Anterior cingulate cortex (tissue), 58 donors: ENCODE results near the gene MFRP.
A peak's percentile ranks its signal among the peaks of the same experiment; 100 is the strongest.
"Not testable (repeated sequence)": the region's sequence is repeated elsewhere in the genome, so short reads cannot be mapped to it uniquely, and the experiment has no call there.

Experiments used
- DNase-seq, 58 donors: peaks; one replicate each; lab custom pipeline; 2025; lab: John Stamatoyannopoulos, UW

Gene MFRP

GRCh38 chr11:119346605-119347004, at the start of gene MFRP:
Gene MFRP, minus strand, starts transcription at chr11:119346705. Its CDS starts 192 bp downstream, at chr11:119346513.
- DNase-seq: no peak

GRCh38 chr11:119391275-119391674, 44.8 kb upstream of the MFRP start:
- DNase-seq: no peak

DNA sequence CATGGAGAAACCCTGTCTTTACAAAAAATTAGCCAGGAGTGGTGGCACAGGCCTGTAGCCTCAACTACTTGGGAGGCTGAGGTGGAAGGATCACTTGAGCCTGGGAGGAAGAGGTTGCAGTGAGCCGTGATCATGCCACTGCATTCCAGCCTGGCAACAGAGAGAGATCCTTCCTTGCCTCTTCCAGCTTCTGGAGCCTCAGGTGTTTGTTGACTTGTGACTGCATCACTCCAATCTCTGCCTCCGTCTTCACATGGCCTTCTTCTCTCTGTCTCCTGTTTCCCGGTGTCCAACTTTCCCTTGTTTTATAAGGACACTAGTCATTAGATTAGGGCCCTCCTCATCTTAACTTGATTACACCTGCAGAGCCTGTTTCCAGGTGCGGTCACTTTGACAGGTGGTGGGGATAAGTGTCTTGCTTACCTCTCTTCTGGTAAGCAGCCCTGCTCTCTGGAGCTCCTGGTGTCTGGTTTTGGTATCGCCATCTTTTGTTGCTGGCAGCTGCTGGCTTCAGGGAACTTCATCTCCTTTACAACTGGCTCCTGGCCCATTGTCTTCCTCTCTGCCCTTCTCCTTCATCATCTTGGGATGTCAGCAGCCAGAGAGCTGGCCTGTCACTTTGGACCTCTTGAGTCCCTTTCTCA, 43.2 kb upstream of the MFRP start:
- no peak for DNase-seq

- DNase-seq: no peak
Observed at GRCh38 chr11:119388103-119388502, 41.6 kb upstream of the MFRP start.

GRCh38 chr11:119384332-119384731, 37.8 kb upstream of the MFRP start:
- DNase-seq: no peak

DNA sequence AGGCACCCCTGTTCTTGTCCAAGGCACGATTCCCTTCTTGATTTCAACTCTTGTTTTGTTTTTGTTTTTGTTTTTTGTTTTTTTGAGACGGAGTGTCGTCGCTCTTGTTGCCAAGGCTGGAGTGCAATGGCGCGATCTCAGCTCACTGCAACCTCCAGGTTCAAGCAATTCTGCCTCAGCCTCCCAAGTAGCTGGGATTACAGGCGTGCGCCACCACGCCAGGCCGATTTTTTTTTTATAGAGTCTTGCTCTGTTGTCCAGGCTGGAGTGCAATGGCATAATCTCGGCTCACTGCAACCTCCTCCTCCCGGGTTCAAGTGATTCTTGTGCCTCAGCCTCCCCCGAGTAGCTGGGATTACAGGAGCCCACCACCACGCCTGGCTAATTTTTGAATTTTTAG, 36.0 kb upstream of the MFRP start:
- DNase-seq: not testable (repeated sequence)

- DNase-seq: no peak
Observed at GRCh38 chr11:119382101-119382500, 35.6 kb upstream of the MFRP start.

DNA sequence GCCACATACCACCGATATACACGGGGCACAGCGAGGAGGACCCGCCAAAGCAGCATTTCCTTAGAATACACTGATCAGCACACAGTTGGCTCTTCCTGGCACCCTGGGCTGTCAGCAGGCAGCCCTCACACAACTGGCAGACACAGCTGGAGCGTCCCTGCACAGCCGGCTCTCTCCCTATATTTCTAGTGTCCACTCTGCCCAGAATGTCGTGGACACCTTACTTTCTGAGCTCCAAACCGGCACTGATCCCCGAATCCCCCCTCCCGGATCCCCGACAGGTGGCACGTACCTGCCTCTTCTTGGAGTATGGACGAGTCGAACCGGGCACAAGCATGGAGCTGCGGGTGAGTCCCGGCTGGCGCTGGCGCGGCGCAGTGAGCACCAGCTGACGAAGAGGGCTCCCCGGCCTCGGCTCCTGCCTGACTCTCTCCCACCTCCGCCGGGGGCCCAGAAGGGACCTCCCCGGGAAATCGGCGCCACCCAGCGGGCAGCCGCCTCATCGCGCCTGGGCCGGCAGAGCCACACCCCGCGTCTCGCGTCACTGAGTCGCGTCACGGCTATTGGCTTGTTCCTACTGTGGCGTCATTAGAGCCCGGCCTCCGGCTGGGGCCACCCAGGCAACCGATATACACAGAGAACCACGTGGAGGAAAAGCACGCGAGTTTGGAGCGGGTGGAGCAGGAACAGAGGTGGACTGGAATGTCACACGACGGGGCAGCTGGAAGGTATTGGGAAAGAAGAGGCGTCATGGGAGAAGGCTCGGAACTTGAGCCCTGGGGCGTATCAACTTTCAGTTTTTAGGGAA, 34.9 kb upstream of the MFRP start, which contains the start of gene USP2:
Gene USP2 (minus strand): TSS at position 510 of the 808 bp plus-strand sequence. CDS start 8,210 bp downstream, outside the sequence.
- DNase-seq: peak in 56 of 58 donors; percentile 85 to 99 (median 97)

DNA sequence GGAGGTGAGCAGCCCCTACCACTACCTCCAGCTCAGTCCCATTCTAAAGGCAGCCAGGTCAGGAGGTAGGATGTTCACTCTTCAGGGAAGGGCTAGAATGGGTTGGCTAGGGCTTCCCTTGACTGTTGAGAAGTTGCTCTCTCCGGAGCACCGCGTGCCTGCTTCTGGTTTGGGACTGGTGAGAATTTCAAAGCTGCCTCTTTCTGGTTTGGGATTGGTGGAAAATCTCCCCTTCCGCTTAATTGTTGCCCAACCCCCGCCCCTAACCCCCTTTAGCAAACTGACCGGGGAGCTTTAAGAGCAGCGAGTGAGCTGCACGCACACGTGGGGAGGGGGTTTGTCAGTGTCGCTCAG, 34.3 kb upstream of the MFRP start:
- peak in 3 of 58 donors; percentile 23 to 45 (median 33) for DNase-seq

DNA sequence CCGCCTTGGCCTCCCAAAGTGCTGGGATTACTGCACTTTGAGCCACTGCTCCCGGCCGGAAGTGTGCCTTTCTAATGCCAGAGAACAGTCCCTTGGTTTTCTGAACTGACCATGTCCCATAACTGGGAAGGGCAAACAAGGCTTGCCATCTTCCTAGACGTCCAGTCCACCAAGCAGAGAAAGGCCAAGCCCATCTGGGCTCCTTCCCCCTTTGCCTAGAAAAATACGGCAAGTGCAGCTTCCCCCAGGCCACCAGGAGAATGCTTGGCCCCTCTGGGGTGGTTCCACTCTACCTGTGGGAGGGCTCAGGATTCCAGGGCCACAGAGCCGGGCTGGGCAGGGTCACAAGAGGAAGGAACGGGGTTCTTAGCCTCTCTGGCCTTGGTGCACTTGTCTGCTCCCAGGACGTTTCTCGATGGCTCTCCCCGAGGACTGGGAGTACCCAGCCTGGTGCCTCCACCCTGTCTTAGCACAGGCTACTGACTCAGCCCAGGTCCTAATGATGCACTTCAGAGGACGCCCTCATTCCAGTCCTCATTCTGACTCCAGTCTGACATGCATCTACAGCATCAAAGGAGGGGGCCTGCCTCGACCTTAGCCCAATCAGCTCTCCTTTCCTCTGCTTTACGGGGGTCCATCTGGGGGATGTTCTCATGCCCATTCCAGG, 33.8 kb upstream of the MFRP start:
- no peak for DNase-seq

DNA sequence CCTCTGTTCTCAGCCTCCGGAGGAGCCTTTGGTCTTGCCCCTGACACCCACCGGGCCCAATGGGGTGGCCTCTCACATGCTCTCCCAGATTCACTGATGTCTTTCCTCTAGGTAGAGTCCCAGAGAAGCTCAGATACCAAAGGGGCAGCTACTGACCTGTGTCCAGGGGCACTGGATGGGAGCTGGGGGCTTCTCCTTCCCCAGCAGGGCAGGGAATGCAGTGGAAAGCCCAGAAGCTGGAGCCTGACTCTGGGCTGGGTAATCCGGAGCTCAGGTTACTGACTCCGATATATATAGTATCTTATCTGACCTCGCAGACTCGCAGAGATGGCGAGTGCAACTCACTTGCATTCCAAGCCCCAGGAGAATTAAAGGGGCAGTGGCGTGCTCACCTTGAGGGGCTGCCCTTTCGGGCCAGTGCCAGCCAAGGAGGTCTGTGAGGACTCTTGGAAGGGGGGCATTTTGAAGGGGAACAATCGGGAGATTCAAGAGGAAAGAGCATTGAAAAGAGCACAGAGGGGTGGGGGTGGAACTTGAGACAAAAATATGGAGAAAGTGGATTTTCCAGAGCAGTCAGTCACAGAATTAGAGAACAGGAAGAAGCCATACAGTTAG, 32.5 kb upstream of the MFRP start:
- DNase-seq: no peak

- no peak for DNase-seq
Observed at GRCh38 chr11:119377961-119378667, 31.6 kb upstream of the MFRP start.

GRCh38 chr11:119377112-119377901, 30.8 kb upstream of the MFRP start:
- DNase-seq: no peak

GRCh38 chr11:119376197-119376847, 29.8 kb upstream of the MFRP start:
- DNase-seq: peak in 54 of 58 donors; percentile 65 to 98 (median 90)

DNA sequence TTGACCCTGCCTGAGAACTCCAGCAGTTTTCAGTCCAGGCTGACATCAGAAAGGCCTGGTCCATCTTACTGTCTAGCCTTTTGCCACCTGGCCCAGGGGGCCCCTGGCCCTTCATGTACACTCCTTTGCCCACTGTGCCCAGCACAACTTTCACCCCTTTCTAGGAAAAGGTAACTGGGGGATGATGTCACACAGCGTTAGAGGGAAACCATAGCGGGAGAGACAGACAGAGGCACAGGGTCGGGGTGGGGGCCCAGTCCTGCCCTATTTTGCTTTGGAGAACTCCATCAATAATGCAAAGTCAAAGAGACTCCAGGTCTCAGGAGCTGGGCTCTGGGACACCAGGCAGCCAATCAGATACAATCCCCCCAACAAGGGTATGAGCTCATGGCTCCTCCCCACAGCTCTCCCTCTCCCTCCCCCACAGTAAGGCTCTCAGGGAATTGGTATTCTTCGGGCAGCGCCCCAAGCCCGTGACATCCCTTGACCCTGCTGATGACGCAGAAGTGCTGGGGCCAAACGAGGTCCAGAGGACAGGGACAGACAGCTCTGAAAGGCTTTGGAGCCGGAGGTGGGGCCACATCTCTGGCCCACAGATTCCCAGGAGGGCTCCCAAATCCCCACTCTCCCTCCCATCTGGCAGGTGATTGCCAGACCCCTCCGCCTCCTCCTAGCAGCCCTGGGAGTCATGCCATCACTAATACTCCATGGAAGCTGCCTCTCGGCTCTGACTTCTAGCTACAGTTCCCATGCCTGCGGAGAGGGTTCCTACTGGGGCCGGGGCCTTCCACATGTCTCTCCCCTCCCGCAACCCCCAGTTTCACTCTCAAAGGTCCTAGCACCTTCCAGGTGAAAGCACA, 29.1 kb upstream of the MFRP start:
- DNase-seq: peak in 50 of 58 donors; percentile 42 to 92 (median 76)

DNA sequence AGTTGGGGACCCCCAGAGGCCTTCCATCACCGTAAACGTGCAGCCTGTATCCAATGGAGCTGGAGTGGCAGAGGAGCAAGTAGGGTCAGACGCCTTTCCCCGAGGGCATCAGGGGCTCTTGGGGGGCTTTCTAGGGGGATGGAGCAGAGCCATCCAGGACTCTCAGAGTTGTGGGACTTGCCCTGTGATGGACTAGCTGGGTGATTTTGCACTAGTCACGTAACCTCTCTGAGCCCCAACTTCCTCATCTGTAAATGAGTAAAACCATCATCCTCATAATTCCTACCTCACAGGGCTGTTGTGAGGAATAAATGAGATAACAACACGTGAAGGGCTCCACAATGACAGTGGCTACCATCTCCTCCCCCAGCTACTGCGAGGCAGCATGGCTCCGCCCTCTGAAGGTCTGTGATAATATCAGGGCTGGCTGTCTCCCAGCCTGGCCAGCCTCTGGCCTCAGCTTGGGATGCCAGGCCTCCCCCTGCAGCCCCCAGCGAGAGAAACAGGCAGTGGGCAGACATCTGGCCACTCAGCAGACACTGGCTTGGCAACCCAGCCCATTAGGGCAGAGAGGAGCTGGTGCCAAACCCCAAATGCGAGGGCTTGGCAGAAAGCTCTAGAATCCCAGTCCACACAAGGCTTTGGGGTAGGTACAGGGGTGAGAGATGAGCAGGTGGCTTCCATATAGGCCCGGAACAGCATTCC, 28.3 kb upstream of the MFRP start:
- DNase-seq: peak in 36 of 58 donors; percentile 36 to 80 (median 64)
